HG02981 (cell line): ENCODE results near the gene TIMD4.

Source experiments
- ATAC-seq: cut with Tn5 transposase; IDR thresholded peaks from one replicate; pipeline ENCODE4 v1.9.1; 2021; ENCODE audit warnings: mild to moderate bottlenecking, moderate library complexity; ENCODE audit not compliant: unreplicated experiment

Gene TIMD4

DNA sequence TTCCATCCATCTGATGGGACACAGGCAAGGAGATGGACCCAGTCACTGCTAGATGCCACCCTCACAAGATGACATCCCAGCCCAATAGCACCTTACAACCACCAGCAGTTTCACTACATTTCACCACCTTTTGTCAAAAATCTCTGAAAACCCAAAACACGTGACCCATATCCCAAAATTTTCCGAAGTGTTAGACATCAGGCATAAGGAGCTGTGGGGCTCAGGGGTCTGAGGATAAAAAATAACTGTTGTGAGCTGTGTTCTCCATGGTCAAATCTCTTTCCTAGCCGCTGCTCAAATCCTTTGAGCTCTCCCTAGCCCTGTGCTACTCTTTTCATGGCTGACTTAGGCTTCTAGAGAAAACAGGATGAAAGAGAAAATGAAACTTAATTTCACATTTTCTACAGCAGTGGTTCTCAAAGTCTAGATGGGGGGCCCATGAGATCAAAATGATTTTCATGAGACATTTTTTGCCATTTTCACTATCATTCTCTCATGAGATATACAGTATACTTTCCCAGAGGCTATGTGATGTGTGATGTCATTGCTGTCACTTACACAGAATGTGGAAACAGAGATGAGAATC is 40.7 kb downstream of the TIMD4 start:
- peak; percentile 42 for ATAC-seq

DNA sequence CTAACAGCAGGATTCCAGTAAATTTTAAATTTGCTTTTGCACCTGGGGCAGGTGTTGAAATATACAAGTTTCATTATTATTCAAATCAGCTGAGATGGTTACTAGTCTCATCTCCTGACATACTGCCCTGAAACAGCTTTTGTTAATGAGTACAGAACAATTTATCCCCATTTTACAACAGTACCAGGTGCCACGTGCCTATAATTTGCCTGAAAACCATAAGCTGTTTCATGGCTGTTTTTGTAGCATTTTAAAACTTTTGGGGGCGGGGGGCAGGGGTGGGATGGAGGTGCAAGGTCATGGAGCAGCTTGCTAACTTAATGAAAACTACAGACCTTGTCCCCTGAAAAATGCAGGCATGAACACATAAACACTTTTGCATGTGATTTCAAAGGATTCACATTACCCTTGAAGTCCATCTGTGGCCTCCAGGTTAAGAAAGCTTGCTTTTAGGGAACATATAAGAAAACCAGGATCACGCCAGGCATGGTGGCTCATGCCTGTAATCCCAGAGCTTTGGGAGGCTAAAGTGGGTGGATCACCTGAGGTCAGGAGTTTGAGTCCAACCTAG is 42.1 kb downstream of the TIMD4 start:
- ATAC-seq: peak; percentile 55

DNA sequence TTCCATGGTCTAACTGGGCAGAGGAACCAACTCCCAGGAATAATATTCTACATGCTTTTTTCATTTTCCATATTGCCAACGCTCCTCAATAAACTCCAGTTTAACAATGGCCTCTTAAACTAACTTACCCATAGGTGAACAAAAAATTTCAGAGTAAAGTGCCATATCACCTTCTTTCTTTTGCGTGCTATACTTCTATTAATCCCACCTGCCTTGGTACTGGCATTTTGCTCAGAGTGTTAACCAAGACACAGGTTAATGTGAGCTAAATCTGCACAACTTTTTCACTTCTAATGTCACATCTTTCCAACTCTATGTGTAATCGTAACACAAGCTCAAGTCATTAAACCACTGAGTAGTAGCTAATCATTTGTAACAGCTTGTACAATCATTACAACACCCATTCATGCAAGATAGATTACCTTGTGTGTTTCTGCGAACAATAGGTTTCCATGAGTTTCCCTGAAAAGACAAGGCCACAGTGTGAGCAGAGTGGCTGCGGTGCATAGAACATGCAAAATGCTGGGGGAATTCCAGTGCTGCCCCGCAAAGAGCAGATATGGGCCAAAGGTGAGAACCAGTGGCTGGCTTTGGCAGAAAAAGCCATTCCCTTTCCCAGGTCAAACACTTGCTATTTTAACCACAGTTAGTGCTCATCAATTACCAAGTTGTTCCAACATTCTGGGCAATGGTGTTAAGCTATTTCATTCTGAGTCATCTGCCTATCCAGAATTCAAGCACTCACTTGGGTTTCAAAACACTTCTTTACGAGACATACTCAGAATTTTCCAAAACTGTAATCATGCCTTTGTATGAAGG is 42.8 kb downstream of the TIMD4 start:
- peak; percentile 56 for ATAC-seq

DNA sequence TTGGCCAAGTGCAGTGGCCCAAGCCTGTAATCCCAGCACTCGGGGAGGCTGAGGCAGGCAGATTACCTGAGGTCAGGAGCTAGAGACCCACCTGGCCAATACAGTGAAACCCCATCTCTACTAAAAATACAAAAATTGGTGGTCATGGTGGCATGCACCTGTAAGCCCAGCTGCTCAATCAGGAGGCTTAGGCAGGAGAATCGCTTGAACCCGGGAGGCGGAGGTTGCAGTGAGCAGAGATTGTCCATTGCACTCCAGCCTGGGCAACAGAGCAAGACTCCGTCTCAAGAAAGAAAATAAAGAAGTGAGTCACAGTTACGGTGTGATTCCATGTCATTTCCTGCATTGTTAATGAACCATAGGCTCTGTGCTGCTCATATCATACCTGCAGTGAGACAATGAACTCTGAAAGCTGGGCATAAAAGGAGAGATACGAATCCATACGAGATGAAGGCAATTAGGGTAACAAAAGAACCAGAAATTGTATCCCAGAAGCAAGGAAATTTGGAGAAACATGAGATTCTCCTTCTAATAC is 44.6 kb downstream of the TIMD4 start:
- ATAC-seq: no peak

DNA sequence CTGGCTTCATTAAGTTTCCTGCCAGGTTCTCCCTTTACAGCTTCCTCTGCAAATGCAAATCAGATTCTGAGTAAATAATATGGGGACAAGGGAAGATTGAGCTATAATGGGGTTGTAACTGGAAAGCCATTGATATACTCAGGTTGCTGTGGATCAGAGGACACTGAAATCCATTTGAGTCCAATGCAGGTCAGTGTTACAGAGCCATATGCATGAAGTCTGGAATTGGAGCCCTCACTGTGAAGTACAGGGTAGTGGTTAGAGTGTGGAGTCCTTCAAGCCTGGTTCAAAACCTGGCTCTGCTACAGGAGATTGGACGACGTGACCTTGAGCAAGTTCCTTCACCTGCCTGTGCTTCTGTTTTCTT is 48.7 kb downstream of the TIMD4 start:
- peak; percentile 4 for ATAC-seq

DNA sequence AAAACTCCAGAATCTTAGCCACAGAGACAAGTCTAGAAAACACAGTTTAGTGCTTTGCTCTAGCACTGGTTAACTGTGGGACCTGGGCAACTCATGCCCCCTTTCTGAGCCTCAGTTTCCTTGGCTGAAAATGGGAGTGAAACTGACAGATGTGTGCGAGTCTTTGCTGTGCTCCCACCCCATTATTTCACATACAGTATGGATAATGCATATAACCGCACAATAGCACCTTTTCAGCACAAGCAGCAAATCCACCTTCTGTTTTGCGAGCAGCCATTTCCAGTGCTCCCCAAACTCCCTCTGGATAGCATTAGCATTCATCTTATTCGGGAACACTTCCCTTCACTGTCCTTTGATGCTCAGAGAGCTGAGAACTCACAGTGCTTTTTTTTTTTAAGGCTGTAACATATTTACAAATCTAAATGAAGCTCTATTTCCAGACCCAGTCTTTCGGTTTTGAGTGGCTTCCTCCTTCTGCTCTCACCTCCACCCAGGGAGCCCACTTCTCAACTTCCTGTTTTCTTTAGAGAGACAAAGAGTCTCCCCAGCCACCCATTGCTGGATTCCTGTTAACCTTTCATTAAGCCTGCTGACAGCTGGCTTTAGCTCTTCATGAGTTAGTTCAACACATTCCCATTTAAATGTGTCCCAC is 49.2 kb downstream of the TIMD4 start:
- peak; percentile 94 for ATAC-seq

DNA sequence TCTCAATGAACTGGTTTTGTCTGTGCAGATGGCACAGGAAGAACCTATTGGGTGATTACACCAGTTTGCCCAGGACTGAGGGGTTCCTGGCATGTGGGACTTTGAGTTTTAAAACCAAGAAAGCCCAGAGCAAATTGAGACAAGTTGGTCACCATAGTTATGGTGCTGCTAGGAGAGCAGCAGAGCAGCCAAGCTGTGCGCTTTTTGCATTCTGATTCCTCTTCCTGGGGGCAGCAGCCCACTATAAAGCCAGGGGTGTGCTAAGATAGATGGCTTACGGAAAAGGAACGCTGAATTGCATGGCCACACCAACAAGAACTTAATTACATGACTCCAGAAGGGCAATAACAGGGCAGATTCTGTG is 49.7 kb downstream of the TIMD4 start:
- ATAC-seq: no peak

DNA sequence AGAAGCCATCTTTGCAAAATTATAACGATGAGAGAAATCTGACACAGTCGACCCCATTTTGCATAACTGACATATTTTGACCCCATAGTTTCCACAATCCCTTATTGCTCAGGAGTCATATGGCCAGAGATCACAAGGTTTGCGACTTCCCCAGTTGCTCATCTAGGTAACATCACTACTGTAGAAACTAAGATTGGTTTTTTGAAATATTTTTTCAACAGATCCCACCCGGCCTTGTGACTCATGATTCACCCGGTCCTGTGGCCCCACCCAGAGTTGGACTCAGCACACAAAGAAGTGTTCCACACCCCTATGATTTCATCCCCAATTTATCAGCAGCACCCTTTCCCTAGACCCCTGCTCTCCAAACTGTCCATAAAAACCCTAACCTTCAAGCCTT is 50.2 kb downstream of the TIMD4 start:
- no peak for ATAC-seq

DNA sequence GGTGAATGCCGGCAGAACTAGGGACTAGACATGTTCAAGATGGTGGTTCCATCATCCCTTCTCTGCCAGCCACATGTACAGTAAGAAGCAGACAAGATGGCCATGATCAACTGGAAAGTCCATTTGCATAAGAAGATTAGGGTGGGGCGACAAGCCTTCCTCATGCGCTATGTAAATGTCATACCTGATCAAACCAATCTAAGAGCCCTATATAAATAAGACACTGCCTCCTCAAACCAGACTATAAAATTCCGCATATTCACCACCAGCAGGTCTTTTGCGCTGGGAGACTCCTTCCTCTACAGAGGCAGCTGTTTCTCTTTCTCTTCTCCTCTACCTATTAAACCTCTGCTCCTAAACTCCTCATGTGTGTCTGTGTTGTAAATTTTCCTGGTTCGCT is 53.8 kb downstream of the TIMD4 start:
- ATAC-seq: no peak

DNA sequence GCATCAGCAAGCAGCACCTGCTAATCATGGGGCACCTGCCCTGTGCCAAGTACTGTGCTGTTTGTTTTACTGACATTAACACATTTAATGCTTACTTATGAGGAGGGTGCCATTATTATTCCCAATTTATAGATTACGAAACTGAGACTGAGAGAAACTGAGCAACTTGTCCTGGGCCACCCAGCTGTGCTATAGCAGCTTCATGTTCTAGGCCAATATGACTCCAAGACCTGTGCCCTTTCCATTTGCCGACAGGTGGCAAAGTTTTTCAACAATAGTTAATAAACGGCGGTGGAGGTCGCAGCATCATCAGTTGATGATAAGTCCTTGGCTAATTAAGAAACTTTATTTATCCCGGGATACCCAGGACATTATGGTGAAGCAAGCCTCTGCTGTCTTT is 55.4 kb downstream of the TIMD4 start:
- no peak for ATAC-seq

DNA sequence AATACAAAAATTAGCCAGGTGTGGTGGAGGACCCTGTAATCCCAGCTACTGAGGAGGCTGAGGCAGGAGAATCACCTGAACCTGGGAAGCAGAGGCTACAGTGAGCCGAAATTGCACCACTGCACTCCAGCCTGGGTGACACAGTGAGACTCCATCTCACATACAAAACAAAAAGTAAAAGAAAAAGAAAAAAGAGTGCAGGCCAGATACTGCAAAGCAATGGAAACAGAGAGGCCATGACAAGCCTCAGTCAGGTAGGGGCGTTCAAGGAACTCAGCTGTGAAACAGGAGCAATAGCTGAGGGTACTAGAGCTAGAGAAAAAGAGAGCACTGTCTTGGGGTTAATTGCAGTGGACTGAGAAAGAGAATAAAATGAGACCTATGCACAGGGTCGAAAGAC is 56.2 kb downstream of the TIMD4 start:
- no peak for ATAC-seq

DNA sequence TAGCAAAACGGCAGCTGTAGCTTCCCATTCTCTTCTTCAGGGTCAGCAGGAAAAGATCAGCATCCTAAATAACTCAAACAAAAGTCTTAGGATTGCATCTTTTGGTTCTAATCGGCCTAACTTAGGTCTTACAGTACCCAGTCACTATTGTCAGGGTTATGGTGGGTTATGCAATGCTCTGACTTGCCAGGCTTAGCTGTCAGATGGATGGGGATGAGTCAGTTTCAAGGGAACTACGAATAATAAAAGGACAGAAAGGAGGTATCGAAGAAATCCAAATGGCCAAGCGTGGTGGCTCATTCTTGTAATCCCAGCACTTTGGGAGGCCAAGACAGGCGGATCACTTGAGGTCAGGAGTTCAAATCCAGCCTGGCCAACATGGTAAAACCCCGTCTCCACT is 66.5 kb downstream of the TIMD4 start:
- no peak for ATAC-seq

DNA sequence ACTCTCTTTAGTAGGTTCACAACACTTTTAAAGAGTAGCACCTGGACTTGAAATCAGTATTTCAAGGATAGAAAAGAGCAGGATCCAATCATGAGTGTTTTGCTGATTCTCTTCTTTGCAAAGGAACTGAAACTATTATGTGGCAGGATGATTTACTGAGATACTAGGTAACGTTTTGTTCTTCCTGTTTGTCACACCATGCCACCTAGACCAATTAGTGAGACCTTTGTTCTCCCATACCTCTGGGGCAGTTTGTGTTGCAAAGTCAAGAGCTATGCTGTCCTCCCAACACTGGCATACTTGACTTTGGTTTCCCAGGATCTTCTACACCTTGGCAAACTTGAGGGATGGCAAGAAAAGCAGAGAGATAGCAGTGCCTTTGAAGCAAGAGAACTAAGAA is 69.5 kb downstream of the TIMD4 start:
- peak; percentile 62 for ATAC-seq

DNA sequence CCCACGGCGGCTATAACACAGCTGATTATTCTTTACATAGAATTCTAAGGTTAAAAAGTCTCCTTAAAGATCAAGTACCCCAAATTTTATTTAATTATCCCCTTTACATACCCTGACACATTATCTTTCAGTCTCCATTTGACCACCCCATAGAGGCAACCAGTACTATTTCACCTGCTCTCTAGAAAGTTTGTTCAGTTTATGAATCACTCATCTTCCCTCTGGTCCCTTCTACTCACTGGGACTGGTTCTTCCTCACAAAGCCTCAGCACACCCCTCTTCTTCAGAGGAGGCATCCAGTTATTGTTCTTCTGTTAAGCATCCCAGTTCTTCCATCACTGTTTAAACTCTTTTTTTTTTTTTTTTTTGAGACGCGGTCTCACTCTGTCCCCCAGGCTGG is 70.2 kb downstream of the TIMD4 start:
- ATAC-seq: no peak

DNA sequence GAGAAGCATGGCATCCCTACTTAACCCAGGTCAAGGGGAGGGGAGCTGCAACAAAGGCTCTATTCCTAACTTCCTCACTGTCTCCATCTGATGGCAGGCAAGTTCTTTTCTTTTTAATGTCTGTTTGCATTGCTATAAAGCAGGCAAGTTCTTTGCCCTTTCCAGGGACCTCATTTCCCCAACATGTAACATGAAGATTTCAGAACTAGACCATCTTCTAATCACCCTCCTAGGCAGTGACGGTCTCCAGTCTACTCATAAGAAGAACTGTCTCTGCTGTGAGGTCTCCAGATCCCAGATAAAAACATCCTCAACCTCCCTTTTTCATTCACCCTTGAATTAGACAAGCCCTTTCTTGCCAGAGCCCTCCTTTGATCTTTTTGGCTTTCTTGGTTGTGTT is 70.8 kb downstream of the TIMD4 start:
- ATAC-seq: no peak

DNA sequence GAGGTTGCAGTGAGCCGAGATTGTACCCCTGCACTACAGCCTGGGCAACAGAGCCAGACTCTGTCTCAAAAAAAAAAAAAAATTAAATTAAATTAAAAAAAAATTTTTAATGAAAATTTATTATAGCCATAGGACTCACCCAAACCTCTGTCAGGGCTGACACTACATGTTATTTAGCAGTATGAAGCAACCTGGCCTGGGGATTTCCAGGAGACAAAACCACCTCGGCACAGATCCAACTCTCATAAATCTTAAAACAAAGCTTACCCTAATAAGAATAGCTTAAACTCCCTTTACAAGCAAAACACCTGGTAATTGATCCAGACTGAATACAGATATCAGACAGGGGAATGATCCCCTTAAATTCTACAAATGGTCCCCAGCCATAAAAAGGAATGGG is 74.5 kb downstream of the TIMD4 start:
- no peak for ATAC-seq

DNA sequence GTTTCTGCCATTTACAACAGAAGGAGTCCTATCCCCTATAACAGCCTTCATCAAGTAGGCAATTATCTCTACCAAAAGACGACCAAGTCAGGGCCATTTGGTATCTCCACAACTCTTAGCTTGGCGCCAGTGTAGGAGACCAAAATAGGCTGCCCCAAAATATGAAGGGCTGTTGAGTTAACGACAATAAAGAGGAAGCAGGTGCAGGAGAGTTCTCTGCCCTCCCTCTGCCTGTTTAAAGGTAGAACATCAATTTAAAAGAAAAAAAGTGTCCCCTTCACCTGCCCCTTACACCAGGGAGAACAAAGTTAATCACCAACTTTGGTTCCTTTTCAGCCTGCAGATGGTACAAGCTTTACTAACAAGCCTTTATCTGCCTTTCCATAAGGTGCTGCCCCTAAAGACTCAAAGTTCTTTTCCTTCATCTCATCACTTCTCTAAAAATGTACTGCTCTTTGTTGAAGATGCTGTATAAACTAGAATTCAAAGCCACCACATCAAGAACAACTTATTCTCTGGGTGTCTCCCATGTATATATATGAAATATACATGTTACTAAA is 79.6 kb downstream of the TIMD4 start:
- no peak for ATAC-seq

DNA sequence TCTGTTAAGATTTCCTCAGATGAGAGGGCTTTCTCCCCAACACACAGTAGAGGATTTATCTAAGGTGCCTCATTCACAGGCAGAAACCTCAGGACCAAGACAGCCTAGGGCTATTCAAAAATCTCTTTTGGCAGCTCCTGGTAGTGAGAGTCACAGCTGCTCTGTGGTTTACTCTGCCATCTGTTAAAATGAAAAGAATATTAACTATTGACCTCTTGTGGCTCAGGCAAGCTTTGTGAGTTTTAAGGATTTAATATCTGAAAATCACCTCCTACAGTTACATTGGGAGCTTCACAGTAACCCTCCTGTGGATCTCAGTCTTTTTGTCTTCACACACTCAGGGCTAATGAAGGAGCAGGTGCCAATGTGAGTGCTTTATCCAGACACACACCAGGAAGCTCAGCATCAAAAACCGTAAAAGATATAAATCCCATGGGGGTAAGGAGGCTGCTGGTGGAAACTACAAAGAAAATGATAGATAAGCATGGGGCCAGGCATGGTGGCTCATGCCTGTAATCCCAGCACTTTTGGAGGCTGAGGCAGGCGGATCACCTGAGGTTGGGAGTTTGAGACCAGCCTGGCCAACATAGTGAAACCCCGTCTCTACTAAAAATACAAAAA is 83.3 kb downstream of the TIMD4 start:
- ATAC-seq: peak; percentile 93

DNA sequence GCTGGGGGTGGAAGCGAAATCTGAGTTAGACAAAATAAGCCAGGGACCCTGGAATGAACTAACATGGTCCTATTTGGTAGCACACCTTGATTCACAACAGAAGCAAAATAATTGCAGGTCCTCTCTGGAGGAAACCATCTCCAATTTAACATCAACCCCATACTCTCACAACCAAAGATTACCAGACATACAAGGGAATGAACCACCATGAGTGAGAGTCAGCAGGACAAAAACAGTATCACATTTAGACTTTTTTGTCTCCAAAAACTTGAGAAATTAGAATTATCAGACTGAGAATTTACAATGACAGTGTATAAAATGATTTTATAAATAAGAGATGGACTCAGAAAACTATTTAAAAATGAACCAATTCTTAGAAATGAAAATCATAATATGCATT is 91.8 kb downstream of the TIMD4 start:
- ATAC-seq: no peak

DNA sequence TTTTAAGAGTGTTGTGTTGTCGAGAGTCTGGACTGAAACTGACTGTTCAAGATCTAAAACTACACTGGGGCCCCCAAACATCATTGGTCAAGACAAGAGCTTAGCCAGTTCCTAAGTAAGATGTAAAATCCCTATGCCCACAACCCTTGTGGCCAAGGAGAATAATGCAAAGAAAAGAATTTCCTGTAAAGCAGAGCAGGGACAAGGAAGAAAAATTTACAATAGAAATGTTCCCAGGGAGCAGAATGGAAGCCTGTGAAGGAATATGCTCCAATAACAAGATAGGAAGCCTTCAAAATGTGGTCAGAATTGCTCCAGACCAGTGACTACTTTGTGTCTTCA is 92.6 kb downstream of the TIMD4 start:
- ATAC-seq: no peak
